ENCODE results near the gene CACNG4.

CACNG4 gene

GRCh38 chr17:67043283-67043682 lies 78.8 kb downstream of the CACNG4 start:
- Histone ChIP-seq H2AFZ (ENCODE audit: low read length, unreplicated experiment) (no peak overlapping the region), H3K4me3 (ENCODE audit: low read depth, low read length) (no peak overlapping the region), H3K79me2 (ENCODE audit: control insufficient read depth, insufficient read depth, low read length, unreplicated experiment) (no peaks in the 10 kb centered on the region), H3K27me3 (ENCODE audit: insufficient read depth, low read length) (peaks cover 56% of the 10 kb centered on the region), H3K27ac (ENCODE audit: low read depth, low read length) (no peak overlapping the region), H3K36me3 (ENCODE audit: insufficient read depth, low read length) (no peaks in the 10 kb centered on the region), H3K4me1 (ENCODE audit: control insufficient read depth, insufficient read depth, low read length, unreplicated experiment) (no peaks in the 10 kb centered on the region)

GRCh38 chr17:67044016-67044772 lies 79.7 kb downstream of the CACNG4 start, which contains the start of gene CACNG1:
TSS of gene CACNG1 (plus strand) at chr17:67044554. CDS start at chr17:67044661, 107 bp downstream.
- H2AFZ ChIP-seq (ENCODE audit: low read length, unreplicated experiment) = no peak within 1 kb of the TSS
- peaks cover 54% of the 10 kb centered on the region for H3K27me3 ChIP-seq (ENCODE audit: insufficient read depth, low read length)
- no peak within 1 kb of the TSS for H3K27ac ChIP-seq (ENCODE audit: low read depth, low read length)
- no peaks in the 10 kb centered on the region for H3K79me2 ChIP-seq (ENCODE audit: control insufficient read depth, insufficient read depth, low read length, unreplicated experiment)
- H3K36me3 ChIP-seq (ENCODE audit: insufficient read depth, low read length) = no peaks in the 10 kb centered on the region
- H3K4me1 ChIP-seq (ENCODE audit: control insufficient read depth, insufficient read depth, low read length, unreplicated experiment) = no peaks in the 10 kb centered on the region
- H3K4me3 ChIP-seq (ENCODE audit: low read depth, low read length) = no peak within 1 kb of the TSS

- H3K27ac ChIP-seq (ENCODE audit: low read depth, low read length) = no peak overlapping the region
- H3K4me3 ChIP-seq (ENCODE audit: low read depth, low read length) = no peak overlapping the region
- H3K27me3 ChIP-seq (ENCODE audit: insufficient read depth, low read length) = peaks cover 56% of the 10 kb centered on the region
- H3K79me2 ChIP-seq (ENCODE audit: control insufficient read depth, insufficient read depth, low read length, unreplicated experiment) = no peaks in the 10 kb centered on the region
- H3K4me1 ChIP-seq (ENCODE audit: control insufficient read depth, insufficient read depth, low read length, unreplicated experiment) = no peaks in the 10 kb centered on the region
- no peaks in the 10 kb centered on the region for H3K36me3 ChIP-seq (ENCODE audit: insufficient read depth, low read length)
- H2AFZ ChIP-seq (ENCODE audit: low read length, unreplicated experiment) = no peak overlapping the region
These were observed 80.4 kb downstream of the CACNG4 start for GRCh38 chr17:67044940-67045339.

DNA sequence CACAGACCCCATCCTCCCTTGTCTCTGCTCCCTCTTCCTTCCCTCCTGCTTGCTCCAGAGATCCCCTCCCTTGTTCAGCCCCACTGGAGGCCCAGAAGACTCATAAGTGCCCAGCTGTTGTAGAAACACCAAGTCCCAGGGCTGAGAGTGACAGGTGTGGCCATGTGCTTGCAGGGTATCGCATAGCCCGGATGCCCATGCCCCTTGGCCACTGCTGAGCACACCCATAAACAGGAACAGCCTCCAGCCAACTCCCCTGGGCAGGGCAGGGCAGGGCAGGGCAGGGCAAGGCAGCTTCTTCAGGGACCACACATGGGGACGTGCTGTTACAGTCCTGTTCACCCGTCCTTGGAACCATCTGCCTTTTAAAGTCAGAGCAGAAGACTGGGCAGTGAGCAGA lies 81.9 kb downstream of the CACNG4 start:
- H3K4me1 ChIP-seq (ENCODE audit: control insufficient read depth, insufficient read depth, low read length, unreplicated experiment) = no peaks in the 10 kb centered on the region

DNA sequence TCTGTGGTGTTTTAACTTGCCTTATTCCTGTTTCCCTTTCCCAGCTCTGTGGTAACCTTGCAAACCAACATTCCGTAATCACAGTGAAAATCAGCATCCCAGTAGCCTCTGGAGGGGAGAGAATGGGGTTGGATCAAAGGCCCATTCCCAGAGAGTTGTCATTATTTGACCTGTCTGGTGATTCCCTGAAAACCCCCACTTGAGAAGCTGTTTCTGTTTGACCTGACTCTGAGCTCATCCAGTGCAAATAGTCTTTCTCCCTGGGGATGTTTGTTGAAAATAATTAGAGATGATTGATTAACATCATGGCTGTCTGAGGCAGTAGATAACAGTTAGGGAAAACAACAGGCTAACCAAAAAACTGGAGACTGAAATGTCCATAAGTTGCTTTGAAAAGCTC lies 82.9 kb downstream of the CACNG4 start:
- no peaks in the 10 kb centered on the region for H3K79me2 ChIP-seq (ENCODE audit: control insufficient read depth, insufficient read depth, low read length, unreplicated experiment)
- no peak overlapping the region for H3K27ac ChIP-seq (ENCODE audit: low read depth, low read length)
- H2AFZ ChIP-seq (ENCODE audit: low read length, unreplicated experiment) = no peak overlapping the region
- H3K27me3 ChIP-seq (ENCODE audit: insufficient read depth, low read length) = peaks cover 58% of the 10 kb centered on the region
- H3K4me1 ChIP-seq (ENCODE audit: control insufficient read depth, insufficient read depth, low read length, unreplicated experiment) = no peaks in the 10 kb centered on the region
- no peaks in the 10 kb centered on the region for H3K36me3 ChIP-seq (ENCODE audit: insufficient read depth, low read length)
- H3K4me3 ChIP-seq (ENCODE audit: low read depth, low read length) = no peak overlapping the region

More for the DNA sequence above, 81.9 kb downstream of the CACNG4 start:
- Histone ChIP-seq H3K27me3 (ENCODE audit: insufficient read depth, low read length) (peaks cover 60% of the 10 kb centered on the region), H3K36me3 (ENCODE audit: insufficient read depth, low read length) (no peaks in the 10 kb centered on the region), H2AFZ (ENCODE audit: low read length, unreplicated experiment) (no peak overlapping the region), H3K4me3 (ENCODE audit: low read depth, low read length) (no peak overlapping the region), H3K27ac (ENCODE audit: low read depth, low read length) (no peak overlapping the region), H3K79me2 (ENCODE audit: control insufficient read depth, insufficient read depth, low read length, unreplicated experiment) (no peaks in the 10 kb centered on the region)

DNA sequence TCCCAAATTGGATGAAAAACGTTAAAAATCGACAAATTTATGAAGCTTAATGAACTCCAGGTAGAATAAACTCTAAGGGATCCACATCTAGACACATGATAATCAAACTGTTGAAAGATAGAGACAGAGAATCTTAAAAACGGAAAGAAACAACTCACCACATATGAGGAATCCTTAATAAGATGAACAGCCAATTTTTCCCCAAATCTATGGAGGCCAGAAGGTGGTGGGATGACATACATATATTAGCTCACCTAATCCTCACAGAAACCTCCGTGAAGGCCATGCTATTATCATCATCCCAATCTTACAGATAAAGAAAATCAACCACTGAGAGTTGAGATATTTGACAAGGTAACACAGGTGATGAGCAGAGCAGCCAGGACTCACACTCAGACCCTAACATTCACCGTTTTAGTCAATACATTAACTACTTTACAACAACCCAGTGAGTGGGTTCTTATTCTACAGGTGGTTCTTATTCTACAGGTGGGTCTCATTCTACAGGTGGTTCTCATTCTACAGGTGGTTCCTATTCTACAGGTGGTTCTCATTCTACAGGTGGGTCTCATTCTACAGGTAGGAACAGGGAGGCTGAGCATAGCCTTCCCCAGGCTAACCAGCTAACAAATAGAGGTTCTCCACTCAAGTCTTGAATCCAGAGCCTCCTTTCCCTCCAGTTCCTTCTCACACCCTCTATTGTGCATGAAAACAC lies 84.7 kb downstream of the CACNG4 start:
- Histone ChIP-seq H2AFZ (ENCODE audit: low read length, unreplicated experiment) (no peak overlapping the region), H3K36me3 (ENCODE audit: insufficient read depth, low read length) (no peaks in the 10 kb centered on the region), H3K4me1 (ENCODE audit: control insufficient read depth, insufficient read depth, low read length, unreplicated experiment) (no peaks in the 10 kb centered on the region), H3K27ac (ENCODE audit: low read depth, low read length) (no peak overlapping the region), H3K27me3 (ENCODE audit: insufficient read depth, low read length) (peaks cover 42% of the 10 kb centered on the region), H3K79me2 (ENCODE audit: control insufficient read depth, insufficient read depth, low read length, unreplicated experiment) (no peaks in the 10 kb centered on the region), H3K4me3 (ENCODE audit: low read depth, low read length) (no peak overlapping the region)

DNA sequence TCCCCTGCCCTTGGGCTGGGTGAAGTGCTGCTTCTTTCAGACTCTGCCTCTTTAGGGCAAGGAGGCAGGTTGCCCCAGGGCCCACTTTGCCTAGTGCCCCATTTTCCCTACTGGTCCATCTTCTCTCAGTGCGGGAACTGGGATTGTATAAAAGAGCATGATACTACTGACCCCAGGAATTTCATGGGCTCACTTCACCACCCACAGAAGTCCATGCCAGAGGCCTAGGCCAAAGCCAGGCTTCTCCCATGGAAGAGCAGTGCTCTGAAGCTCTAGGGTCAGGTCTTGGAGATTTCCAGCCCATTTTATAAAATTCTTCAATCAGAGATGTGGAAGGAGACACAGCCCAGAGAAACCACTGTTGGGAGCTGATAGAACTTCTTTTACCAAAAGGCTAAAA lies 85.6 kb downstream of the CACNG4 start:
- H3K27ac ChIP-seq (ENCODE audit: low read depth, low read length) = no peak overlapping the region
- H3K27me3 ChIP-seq (ENCODE audit: insufficient read depth, low read length) = peaks cover 41% of the 10 kb centered on the region
- H3K36me3 ChIP-seq (ENCODE audit: insufficient read depth, low read length) = no peaks in the 10 kb centered on the region
- H2AFZ ChIP-seq (ENCODE audit: low read length, unreplicated experiment) = no peak overlapping the region
- no peaks in the 10 kb centered on the region for H3K79me2 ChIP-seq (ENCODE audit: control insufficient read depth, insufficient read depth, low read length, unreplicated experiment)
- no peaks in the 10 kb centered on the region for H3K4me1 ChIP-seq (ENCODE audit: control insufficient read depth, insufficient read depth, low read length, unreplicated experiment)
- H3K4me3 ChIP-seq (ENCODE audit: low read depth, low read length) = no peak overlapping the region

GRCh38 chr17:67050471-67051154 lies 86.1 kb downstream of the CACNG4 start:
- H3K4me1 ChIP-seq (ENCODE audit: control insufficient read depth, insufficient read depth, low read length, unreplicated experiment) = no peaks in the 10 kb centered on the region
- H3K27ac ChIP-seq (ENCODE audit: low read depth, low read length) = no peak overlapping the region
- H3K79me2 ChIP-seq (ENCODE audit: control insufficient read depth, insufficient read depth, low read length, unreplicated experiment) = no peaks in the 10 kb centered on the region
- H3K4me3 ChIP-seq (ENCODE audit: low read depth, low read length) = no peak overlapping the region
- peaks cover 41% of the 10 kb centered on the region for H3K27me3 ChIP-seq (ENCODE audit: insufficient read depth, low read length)
- H3K36me3 ChIP-seq (ENCODE audit: insufficient read depth, low read length) = no peaks in the 10 kb centered on the region
- no peak overlapping the region for H2AFZ ChIP-seq (ENCODE audit: low read length, unreplicated experiment)

DNA sequence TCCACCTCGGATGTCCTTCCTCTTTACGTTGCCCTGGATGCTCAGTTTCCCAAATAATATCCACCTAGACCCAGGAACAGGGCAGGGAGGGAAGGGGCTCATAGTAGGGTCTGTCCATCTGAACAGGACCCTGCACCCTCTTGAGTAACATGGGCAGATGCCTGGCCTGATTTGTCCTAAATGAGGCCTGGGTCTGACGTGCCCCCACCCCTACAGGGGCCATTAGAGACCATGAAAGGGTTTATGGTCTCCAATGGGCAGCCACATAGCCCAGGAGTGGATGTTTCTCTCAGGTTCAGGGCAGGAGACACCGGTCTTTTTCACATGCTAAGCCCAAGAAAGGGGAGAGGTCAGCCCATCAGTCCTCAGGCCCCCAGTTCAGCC lies 86.6 kb downstream of the CACNG4 start:
- Histone ChIP-seq H3K36me3 (ENCODE audit: insufficient read depth, low read length) (no peaks in the 10 kb centered on the region), H3K4me3 (ENCODE audit: low read depth, low read length) (no peak overlapping the region), H3K4me1 (ENCODE audit: control insufficient read depth, insufficient read depth, low read length, unreplicated experiment) (no peaks in the 10 kb centered on the region), H2AFZ (ENCODE audit: low read length, unreplicated experiment) (no peak overlapping the region), H3K27ac (ENCODE audit: low read depth, low read length) (no peak overlapping the region), H3K27me3 (ENCODE audit: insufficient read depth, low read length) (peaks cover 37% of the 10 kb centered on the region), H3K79me2 (ENCODE audit: control insufficient read depth, insufficient read depth, low read length, unreplicated experiment) (no peaks in the 10 kb centered on the region)

- Histone ChIP-seq H3K4me3 (ENCODE audit: low read depth, low read length) (no peak overlapping the region), H3K4me1 (ENCODE audit: control insufficient read depth, insufficient read depth, low read length, unreplicated experiment) (no peaks in the 10 kb centered on the region), H3K27me3 (ENCODE audit: insufficient read depth, low read length) (peaks cover 35% of the 10 kb centered on the region), H3K79me2 (ENCODE audit: control insufficient read depth, insufficient read depth, low read length, unreplicated experiment) (no peaks in the 10 kb centered on the region), H2AFZ (ENCODE audit: low read length, unreplicated experiment) (no peak overlapping the region), H3K27ac (ENCODE audit: low read depth, low read length) (no peak overlapping the region), H3K36me3 (ENCODE audit: insufficient read depth, low read length) (no peaks in the 10 kb centered on the region)
These were observed 87.3 kb downstream of the CACNG4 start for GRCh38 chr17:67051837-67052236.
